ENCODE results near the gene BACH2.
"Not testable (repeated sequence)": the region's sequence is repeated elsewhere in the genome, so short reads cannot be mapped to it uniquely, and the experiment has no call there.

- TF ChIP-seq CTCF, EZH2 (IDR thresholded peaks at IDR 0.05): not testable (repeated sequence)
These were observed 242.4 kb downstream of the BACH2 start for GRCh38 chr6:90054193-90054592.

All from neural progenitor cell (in vitro differentiated cells).